HG02973 (cell line): ENCODE measurements around the gene MMGT1.

Source experiments
- ATAC-seq: cut with Tn5 transposase; IDR thresholded peaks from one replicate; pipeline ENCODE4 v1.9.1; 2021; ENCODE audit warnings: moderate library complexity; ENCODE audit not compliant: unreplicated experiment

MMGT1 gene

GRCh38 chrX:135973548-135974278 lies at the start of gene MMGT1:
MMGT1 (minus strand) TSS chrX:135973988; CDS start chrX:135973675, 313 bp downstream.
- ATAC-seq = peak; percentile 73

- no peak for ATAC-seq
These were observed 48.1 kb upstream of the MMGT1 start for GRCh38 chrX:136021903-136022302.

GRCh38 chrX:136021160-136021559 lies 47.4 kb upstream of the MMGT1 start:
- peak; percentile 77 for ATAC-seq

- no peak for ATAC-seq
These were observed 45.4 kb upstream of the MMGT1 start for GRCh38 chrX:136019226-136019625.

- no peak for ATAC-seq
These were observed 43.1 kb upstream of the MMGT1 start for GRCh38 chrX:136016881-136017280.

GRCh38 chrX:136015016-136015415 lies 41.2 kb upstream of the MMGT1 start:
- no peak for ATAC-seq

- no peak for ATAC-seq
These were observed 14.5 kb upstream of the MMGT1 start for GRCh38 chrX:135988245-135988644.

GRCh38 chrX:135985973-135986310 lies 12.2 kb upstream of the MMGT1 start:
- ATAC-seq = no peak

- ATAC-seq = peak; percentile 95
These were observed 11.6 kb upstream of the MMGT1 start, which contains the start of gene SLC9A6 for GRCh38 chrX:135985157-135985972. SLC9A6 (plus strand) TSS chrX:135985435; CDS start chrX:135985659, 224 bp downstream.

- no peak for ATAC-seq
These were observed 11.0 kb upstream of the MMGT1 start for GRCh38 chrX:135984791-135985156.

- no peak for ATAC-seq
These were observed 10.5 kb upstream of the MMGT1 start for GRCh38 chrX:135984256-135984655.

GRCh38 chrX:135982860-135983259 lies 9.1 kb upstream of the MMGT1 start:
- no peak for ATAC-seq

- no peak for ATAC-seq
These were observed 7.9 kb upstream of the MMGT1 start for GRCh38 chrX:135981668-135982067.

- no peak for ATAC-seq
These were observed 7.2 kb upstream of the MMGT1 start for GRCh38 chrX:135981010-135981409.

- no peak for ATAC-seq
These were observed 3.8 kb upstream of the MMGT1 start for GRCh38 chrX:135977611-135978010.

- ATAC-seq = no peak
These were observed 1.6 kb upstream of the MMGT1 start for GRCh38 chrX:135975421-135975820.

GRCh38 chrX:135974279-135974856 lies 580 bp upstream of the MMGT1 start:
- no peak for ATAC-seq

GRCh38 chrX:135973025-135973547 lies 702 bp downstream of the MMGT1 start:
- ATAC-seq = peak; percentile 42

- ATAC-seq = no peak
These were observed 22.5 kb downstream of the MMGT1 start for GRCh38 chrX:135951291-135951690.

- ATAC-seq = no peak
These were observed 29.3 kb downstream of the MMGT1 start for GRCh38 chrX:135944486-135944885.

GRCh38 chrX:135931644-135932487 lies 41.9 kb downstream of the MMGT1 start:
- peak; percentile 60 for ATAC-seq
